A172 (cell line): ENCODE results near the gene KCNK17. TPM values are rescaled to one million over a fixed set of nuclear protein-coding genes. Genes with fewer than 3 reads are reported as not detected.

Experiments
- DNase-seq: peaks from one replicate; pipeline ENCODE4 v3.0.0-alpha.2; 2015; ENCODE audit warnings: low spot score
- total RNA-seq: library from RNA; depleted of rRNA; stranded (reverse); fragments of >200 nt; shearing (Covaris generic); gene quantifications from 2 replicates; pipeline ENCODE4 v1.2.3, GENCODE V29; 2014; rRNA removed

The KCNK17 gene
- total RNA-seq, 1 experiment from 2014 or later, result not detected

DNA sequence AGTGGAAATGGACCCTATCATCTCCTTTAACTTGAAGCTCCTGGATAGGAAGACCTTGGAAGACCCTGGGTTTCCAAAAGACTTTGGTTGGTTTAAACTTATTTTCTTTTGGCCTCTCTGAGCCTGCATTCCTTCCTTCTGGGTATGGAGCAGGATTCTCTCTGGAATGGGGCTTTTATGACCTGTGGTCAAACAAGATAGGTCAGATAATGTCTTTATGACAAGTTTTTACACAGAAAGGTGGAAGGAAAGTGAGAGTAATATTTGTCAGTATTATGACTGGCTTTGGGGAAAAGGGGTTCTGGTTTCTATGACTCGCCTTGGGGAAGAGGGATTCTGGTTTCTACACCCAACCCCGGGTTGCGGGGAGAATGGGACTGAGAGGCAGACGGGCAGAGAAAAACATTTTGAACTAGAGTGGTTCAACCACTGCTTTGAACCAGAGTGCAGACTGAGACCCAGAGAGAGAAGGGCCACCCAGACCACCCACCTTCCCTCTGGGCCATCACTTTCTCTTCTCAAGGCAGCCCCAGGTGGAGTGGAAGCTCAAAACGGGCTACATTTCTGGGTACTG lies 47.4 kb downstream of the KCNK17 start:
- DNase-seq, result no peak

DNA sequence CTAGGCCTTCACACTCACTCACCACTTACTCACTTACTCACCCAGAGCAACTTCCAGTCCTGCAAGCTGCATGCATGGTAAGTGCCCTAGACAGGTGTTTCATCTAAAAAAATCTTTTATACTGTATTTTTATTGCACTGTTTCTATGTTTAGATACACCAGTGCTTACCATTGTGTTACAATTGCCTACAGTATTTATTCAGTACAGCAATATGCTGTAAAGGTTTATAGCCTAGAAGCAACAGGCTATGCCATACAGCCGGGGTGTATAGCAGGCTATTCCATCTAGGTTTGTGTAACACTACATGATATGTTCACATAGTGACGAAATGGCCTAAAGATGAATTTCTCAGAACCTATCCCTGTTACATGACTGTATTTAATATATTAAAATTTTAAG lies 47.8 kb downstream of the KCNK17 start:
- DNase-seq, result no peak

DNA sequence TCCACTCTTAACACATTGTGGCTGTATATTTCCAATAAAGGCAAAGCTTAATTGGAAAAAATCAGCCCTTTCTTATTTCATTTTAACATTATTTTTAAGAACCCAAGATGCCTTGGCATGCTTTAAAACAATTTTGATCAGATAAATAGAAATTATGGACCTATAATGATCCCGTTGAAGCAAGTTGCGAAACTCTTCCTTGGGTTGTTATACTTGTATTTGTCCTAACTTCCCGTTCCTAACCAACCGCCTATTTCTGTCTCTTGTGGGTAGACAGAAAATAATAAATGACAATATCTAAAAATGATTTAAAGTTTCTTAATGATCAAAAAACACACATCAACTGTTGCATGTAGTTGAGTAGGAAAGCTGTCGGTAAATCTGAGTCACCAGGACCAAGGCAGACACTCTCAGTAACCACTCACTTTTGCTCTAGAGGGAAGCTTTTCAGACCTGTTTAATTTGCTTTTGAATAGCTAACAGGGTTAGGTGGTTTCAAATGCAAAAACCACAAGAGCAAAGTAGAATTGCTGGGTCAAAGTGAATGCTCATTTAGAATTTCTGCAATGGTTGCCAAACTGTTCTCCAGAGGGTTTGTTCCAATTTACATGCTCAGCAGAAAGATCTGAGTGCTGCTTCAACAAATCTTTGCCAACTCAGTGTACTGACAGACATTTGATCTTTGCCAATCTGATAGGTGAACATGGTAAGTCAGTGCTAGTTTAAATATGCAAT lies 50.7 kb downstream of the KCNK17 start:
- no peak for DNase-seq

DNA sequence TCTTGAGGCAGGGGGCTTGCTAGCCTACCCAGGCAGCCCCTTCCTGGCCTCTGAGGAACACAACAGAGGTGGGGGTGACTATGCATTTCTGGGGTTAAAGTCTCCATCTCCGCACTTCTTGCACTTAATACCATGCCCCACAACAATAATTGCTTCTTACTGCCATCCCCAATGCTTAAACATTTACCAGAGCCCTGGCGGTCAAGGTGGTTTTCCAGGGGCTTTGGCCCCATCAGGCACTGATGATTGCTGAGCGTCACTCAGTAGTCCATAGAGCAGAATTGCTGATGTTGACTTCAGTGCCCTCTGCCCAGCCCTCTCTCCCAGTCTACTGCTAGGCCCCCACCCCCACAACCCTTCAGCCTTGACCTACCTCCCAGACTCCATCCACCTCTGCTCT lies 52.5 kb downstream of the KCNK17 start:
- DNase-seq, result no peak

DNA sequence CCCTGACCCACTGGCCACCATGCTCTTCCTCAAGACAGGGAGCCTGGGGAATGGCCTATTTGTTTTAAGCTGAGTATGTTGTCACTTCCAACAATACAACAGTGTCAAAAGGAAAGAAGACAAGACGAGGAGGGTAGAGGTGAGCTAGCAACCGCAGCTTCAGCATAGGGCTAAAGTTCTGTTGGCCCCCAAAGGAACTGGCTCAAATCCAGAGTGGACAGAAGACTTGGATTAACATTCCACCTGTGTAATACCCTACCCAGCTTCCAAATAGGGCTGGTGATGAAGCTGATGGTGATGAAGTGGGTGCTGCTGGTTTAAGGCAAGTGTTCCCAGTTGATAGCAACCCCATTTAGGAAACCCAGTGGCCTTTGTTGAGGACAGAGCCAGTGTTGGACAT lies 53.3 kb downstream of the KCNK17 start:
- no peak for DNase-seq

DNA sequence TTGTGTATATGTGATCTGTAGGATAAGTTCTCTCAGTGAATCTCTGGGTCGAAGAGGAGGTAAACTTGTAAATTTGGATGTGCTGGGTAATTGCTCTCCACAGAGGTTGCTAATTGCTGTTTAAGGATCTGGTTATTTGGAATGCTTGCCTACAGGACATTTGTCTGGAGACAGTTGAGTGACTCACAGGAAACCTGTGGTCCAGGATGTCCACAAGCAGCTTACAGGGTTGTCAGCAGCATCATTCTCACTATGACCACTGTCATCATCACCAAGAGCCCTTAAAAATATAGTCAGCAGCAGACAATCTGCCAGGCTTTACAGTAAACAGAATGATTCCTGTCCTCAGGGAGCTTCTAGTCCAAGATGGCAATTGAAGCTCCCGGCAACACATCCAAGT lies 53.8 kb downstream of the KCNK17 start:
- no peak for DNase-seq

DNA sequence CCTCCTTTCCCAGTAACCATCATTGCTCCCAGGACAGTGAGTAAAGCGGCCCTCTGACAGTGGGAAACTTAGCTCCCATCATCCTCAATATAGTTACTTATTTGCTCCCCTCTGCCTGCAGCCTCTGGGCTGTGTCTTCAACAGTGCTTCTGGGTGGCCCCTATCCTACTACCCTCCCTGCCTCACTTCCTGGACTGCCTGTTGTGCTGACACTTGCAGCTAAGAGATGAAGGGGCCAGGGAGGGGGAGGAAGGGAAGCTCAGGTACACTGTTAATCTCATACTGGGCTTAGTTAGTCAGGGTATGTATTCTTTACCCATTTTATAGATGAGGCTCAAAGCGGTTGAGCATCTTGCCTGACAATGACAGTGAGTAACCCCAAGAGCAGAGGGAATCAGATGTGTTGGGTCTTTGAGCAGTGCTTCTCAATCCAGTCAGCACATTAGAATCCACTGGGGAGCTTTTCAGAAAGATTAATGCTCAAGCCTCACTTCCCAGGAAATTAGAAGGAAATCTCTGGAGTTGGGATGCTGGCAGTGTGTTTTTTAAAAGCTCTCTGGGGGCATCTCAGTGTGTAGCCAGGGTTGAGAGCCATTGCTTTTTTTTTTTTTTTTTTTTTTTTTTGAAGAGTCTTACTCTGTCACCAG lies 57.8 kb downstream of the KCNK17 start:
- no peak for DNase-seq

DNA sequence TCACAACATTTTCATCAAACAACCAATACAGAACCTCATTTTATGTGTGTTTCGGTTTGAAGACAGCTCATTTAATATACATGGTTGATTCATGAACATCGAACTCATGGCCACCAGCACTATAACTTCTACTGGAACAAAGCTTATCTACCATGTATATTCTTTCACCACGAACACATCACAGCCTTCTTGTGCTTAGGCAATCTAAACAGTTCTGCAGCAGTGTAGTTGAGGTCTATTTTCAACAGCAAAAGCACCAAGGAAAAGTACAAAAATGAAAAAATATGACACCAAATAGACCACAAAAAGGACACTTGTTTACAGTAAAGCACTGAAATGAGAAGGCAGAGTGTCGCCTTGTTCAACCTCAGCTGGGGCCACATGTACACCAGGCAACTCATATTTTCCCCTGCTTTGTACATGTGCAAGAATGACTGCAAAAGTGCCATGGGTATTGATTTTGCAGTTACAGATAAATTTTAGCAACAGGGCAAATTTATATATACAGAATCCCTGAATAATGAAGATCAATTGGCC lies 59.2 kb downstream of the KCNK17 start:
- no peak for DNase-seq

DNA sequence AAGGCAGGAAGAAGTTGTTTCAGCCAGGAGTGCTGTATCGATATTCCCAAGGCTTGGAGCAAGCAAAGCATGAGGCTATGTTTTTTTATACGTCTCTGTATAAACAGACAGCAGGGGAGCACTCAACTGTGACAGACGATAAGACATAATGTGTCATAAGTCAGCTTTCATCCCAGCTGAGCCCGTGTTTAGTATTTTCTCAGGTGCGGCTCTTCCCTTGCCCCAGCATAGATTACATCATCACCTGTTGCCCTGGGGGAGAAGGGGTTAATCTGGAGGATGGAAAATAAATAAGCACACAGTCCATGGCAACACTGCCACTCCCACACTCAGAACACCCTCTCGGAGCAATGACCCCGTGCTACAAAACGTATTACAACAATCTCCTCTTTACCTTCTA lies 62.8 kb downstream of the KCNK17 start:
- DNase-seq, result no peak

DNA sequence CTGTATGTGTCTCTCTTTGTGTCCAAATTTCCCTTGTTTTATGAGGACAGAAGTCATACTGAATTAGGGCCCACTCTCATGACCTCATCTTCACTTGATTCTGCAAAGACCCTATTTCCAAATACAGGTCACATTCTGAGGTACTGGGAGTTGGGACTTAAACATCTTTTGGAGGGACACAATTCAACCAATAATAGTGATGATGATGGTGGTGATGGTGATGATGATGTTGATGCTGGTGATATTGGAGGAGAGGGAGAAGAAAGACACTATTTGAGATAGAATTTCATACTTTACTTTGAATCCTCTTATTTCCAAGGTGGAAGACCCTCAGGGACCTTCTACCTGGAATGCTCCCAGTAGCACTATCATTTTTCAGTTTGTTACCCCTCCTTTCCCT lies 63.7 kb downstream of the KCNK17 start:
- no peak for DNase-seq

DNA sequence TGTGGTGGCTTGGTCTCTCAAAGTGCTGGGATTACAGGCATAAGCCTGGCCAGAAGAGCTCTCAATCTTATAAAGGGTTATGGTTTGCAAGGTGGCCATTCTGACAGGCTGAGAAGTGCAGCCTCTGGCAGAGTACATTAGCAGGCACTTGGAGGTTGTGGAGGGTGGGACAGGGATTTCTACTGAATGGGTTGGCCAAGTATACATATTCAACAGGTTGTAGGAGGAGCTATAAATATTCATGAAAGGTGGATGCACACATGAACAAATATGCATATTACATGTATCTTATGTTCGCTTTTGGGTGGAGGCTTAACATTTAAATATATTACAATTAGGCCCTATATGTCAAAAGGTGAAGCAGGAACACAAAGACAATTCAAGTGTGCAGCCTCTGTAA lies 64.9 kb downstream of the KCNK17 start:
- no peak for DNase-seq

Other genes starting within 250 kb of the KCNK17 start
- gene SAYSD1, start 199.2 kb downstream of the KCNK17 start, total RNA-seq, result 7.4 and 8.1 TPM in 2 replicates
- not detected in 2 replicates for gene KCNK5, start 84.9 kb downstream of the KCNK17 start, total RNA-seq
- not detected in 2 replicates for gene KCNK16, start 8.3 kb upstream of the KCNK17 start, total RNA-seq